Lower lobe of right lung (tissue), 2 donors: ENCODE measurements around the gene PON3. TPM values are rescaled to one million over a fixed set of nuclear protein-coding genes. Genes with fewer than 3 reads are reported as not detected.

Experiments
- ATAC-seq, 2 donors: fragments of 200-7000 bp; cut with Tn5 transposase; one replicate each; pipeline ENCODE4 v1.9.1; 2020 to 2022; ENCODE audit warnings: mild to moderate bottlenecking in 2 of 2, moderate library complexity in 2 of 2
- DNase-seq: peaks from one replicate; pipeline ENCODE4 v3.0.0-alpha.2; 2020
- H3K27ac ChIP-seq: fragments of 200-600 bp; one replicate; pipeline ENCODE4 v1.8.0; 2022
- H3K27me3 ChIP-seq: fragments of 200-600 bp; one replicate; pipeline ENCODE4 v1.8.0; 2022; ENCODE audit warnings: low read depth
- H3K36me3 ChIP-seq: fragments of 200-600 bp; one replicate; pipeline ENCODE4 v1.8.0; 2022; ENCODE audit warnings: mild to moderate bottlenecking
- H3K4me1 ChIP-seq: fragments of 200-600 bp; one replicate; pipeline ENCODE4 v1.8.0; 2022
- H3K4me3 ChIP-seq: fragments of 200-600 bp; one replicate; pipeline ENCODE4 v1.8.0; 2022; ENCODE audit warnings: mild to moderate bottlenecking
- H3K9me3 ChIP-seq: fragments of 200-600 bp; one replicate; pipeline ENCODE4 v1.8.0; 2022
- CTCF ChIP-seq: fragments of 200-600 bp; IDR thresholded peaks from one replicate; pipeline ENCODE4 v1.8.0; 2022; ENCODE audit warnings: antibody characterized with exemption, mild to moderate bottlenecking
- intact Hi-C: fragments of 100-400 bp; cut with DNase I; formaldehyde crosslinking; loops from one replicate; pipeline ENCODE4 v1.11.0; 2022
- total RNA-seq: library from RNA; stranded (reverse); fragmentation: NEBNext Ultra II Directional; extraction: Animal tissue kit (Norgen Biotek cat#: 25700); gene quantifications from one replicate; pipeline ENCODE4 v1.2.1, GENCODE V29; 2021
- donor health status: DM: no; HTN: yes; CAD: no; lungs with severe emphysema.

The PON3 gene
- total RNA-seq, 1 donor from 2014 or later = 25.6 TPM

- TF ChIP-seq CTCF = no peak
- peaks cover 3% of the 10 kb centered on the region for H3K36me3 ChIP-seq
- DNase-seq (peak; percentile 44), ATAC-seq (peak; percentile 2 to 23)
- H3K27me3 ChIP-seq = no peaks in the 10 kb centered on the region
- peaks cover 48% of the 10 kb centered on the region for H3K4me1 ChIP-seq
- H3K9me3 ChIP-seq = no peaks in the 10 kb centered on the region
- intact Hi-C loops = no loop called here
- H3K27ac ChIP-seq = peak overlapping the region; percentile 97
- H3K4me3 ChIP-seq = peak overlapping the region; percentile 85
These were observed 39.2 kb upstream of the PON3 start for GRCh38 chr7:95435422-95435780.

DNA sequence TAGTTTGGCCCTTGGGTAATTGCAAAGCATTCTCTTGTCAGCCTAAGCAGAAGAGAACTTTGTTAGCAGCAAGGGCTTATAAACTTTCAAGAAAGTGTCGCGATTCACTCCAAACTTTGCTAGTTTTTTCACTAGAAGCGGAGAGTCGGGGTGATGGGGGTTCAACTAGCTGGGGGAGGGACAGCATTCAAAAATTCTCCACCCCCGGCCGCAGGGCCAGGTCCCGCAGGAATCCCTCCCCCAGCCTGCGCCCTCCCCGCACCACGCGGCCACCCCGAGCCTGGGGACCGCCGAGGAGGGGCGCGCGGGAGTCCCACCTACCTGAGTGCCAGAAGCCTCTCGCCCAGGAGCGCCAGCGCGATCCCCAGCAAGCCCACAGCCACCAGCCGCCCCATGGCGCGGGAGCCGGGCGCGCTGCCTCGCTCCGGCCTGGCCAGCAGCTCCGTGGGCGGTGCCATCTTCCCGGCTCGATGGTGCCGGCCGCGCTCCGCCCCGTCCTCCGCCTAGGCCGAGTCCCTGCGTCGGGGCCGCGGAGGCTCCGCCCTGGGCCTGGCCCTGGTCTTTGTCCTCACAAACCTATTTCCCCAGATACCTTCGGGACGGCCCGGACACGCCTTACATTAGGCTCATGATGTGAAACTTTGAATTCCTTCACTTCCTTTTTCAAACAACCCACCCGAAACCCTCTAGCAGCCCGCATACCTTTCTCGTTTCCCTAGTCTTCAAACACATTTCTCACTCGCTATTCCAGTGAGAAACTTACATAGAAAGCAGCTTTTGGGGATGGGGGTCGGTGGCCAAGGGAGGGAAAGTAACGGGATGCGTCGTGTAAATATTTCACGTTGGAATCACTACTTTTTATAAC is 38.6 kb upstream of the PON3 start, which contains the start of gene PON2:
TSS of gene PON2 (minus strand) at position 472 of the 865 bp plus-strand sequence. CDS start at position 395, 77 bp downstream.
- intact Hi-C loops = no loop called here
- TF ChIP-seq CTCF = no peak
- Histone ChIP-seq H3K4me1 (peaks cover 48% of the 10 kb centered on the region), H3K4me3 (peak within 1 kb of the TSS; percentile 85), H3K27ac (peak within 1 kb of the TSS; percentile 97), H3K36me3 (peaks cover 7% of the 10 kb centered on the region), H3K9me3 (no peaks in the 10 kb centered on the region), H3K27me3 (no peaks in the 10 kb centered on the region)
- ATAC-seq = peak; percentile 98 to 99
- DNase-seq = peak; percentile 89

GRCh38 chr7:95433952-95434556 is 37.9 kb upstream of the PON3 start:
- peaks cover 48% of the 10 kb centered on the region for H3K4me1 ChIP-seq
- H3K27me3 ChIP-seq = no peaks in the 10 kb centered on the region
- peaks cover 7% of the 10 kb centered on the region for H3K36me3 ChIP-seq
- H3K9me3 ChIP-seq = no peaks in the 10 kb centered on the region
- DNase-seq = no peak
- H3K4me3 ChIP-seq = peak overlapping the region; percentile 85
- TF ChIP-seq CTCF = no peak
- intact Hi-C loops = no loop called here
- peak; percentile 40 to 43 for ATAC-seq
- H3K27ac ChIP-seq = peak overlapping the region; percentile 97

DNA sequence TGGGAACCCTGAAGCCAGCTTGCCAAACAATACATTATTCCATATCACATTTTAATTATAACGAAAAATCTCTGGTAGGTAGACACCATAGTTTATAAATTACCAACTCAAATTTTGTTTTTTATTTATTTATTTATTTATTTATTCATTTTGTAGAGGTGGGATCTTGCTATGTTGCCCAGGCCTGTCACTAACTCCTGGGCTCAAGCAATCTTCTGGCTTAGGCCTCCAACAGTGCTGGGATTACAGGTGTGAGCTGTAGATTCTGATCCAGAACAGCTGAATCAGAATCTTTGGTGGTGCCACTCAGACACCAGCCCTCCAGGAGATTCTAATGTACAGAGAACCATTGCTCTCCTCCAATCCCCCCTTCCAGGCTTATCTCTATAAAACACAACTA is 37.0 kb upstream of the PON3 start:
- peaks cover 7% of the 10 kb centered on the region for H3K36me3 ChIP-seq
- intact Hi-C loops = no loop called here

GRCh38 chr7:95432606-95433005 is 36.4 kb upstream of the PON3 start:
- Histone ChIP-seq H3K4me1 (peaks cover 48% of the 10 kb centered on the region), H3K4me3 (peak overlapping the region; percentile 85), H3K9me3 (no peaks in the 10 kb centered on the region), H3K27ac (no peak overlapping the region), H3K27me3 (no peaks in the 10 kb centered on the region), H3K36me3 (peaks cover 7% of the 10 kb centered on the region)
- TF ChIP-seq CTCF = no peak
- DNase-seq = no peak
- intact Hi-C loops = no loop called here
- ATAC-seq = no peak

More for the DNA sequence above, 37.0 kb upstream of the PON3 start:
- ATAC-seq (no peak), DNase-seq (no peak)
- peak overlapping the region; percentile 85 for H3K4me3 ChIP-seq
- H3K27me3 ChIP-seq = no peaks in the 10 kb centered on the region
- H3K27ac ChIP-seq = no peak overlapping the region
- no peaks in the 10 kb centered on the region for H3K9me3 ChIP-seq
- TF ChIP-seq CTCF = no peak
- peaks cover 48% of the 10 kb centered on the region for H3K4me1 ChIP-seq
